Stimulated activated CD4-positive, alpha-beta T cell treated with anti-CD3 and anti-CD28 coated beads, TNF-alpha, amount 100 ng/mL, for 4 hours (primary cell): Measurements from ENCODE around the gene CLIC5.
"Not testable (repeated sequence)": the region's sequence is repeated elsewhere in the genome, so short reads cannot be mapped to it uniquely, and the experiment has no call there.

Source experiments
- DNase-seq, 3 experiments: peaks; one replicate each; pipeline ENCODE4 v3.0.0-alpha.2; 2020; ENCODE audit warnings: low read depth in 3 of 3

Gene CLIC5

DNA sequence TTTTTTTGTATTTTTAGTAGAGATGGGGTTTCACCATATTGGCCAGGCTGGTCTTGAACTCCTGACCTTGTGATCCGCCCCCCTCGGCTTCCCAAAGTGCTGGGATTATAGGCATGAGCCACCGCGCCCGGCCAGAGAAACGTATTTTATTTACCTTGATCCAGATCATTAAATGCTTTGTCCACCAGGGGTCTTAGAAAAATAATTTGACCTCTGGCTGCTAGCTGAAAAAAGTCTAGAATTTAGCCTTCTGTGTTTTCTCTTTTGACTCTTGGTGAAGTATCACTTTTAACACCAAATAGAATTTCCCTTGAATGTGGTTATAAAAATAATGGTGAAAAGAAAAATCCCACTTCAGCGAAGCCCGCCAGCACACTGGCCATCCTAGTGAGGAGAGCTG lies 89.2 kb downstream of the CLIC5 start:
- not testable (repeated sequence) for DNase-seq

DNA sequence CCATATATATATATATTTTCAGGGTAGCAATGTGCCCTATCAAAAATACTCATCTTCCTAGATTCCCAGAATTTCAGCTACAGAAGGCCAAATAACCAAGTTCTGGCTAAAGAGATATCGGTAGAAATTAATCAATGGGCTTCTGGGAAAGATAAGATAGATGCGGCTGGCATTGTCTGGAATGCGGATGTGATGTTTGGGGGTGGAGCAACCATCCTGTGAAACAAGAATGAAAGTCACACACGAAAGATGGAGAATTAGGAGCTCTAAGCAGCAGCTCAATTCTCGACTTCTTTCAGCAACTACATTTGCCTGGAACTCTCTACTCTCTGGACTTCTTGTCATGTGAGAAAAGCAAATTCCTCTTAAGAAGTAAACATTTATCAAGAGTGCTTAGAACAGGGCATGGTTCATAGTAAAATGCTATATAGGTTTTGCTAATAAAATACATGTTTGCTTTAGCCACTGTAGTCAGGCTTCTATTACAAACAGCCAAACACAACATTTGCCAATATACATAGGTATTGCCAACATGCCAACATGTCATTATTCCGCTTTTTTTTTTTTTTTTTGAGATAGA lies 90.8 kb downstream of the CLIC5 start:
- DNase-seq: no peak

GRCh38 chr6:45923831-45924391 lies 91.7 kb downstream of the CLIC5 start:
- DNase-seq: no peak

DNA sequence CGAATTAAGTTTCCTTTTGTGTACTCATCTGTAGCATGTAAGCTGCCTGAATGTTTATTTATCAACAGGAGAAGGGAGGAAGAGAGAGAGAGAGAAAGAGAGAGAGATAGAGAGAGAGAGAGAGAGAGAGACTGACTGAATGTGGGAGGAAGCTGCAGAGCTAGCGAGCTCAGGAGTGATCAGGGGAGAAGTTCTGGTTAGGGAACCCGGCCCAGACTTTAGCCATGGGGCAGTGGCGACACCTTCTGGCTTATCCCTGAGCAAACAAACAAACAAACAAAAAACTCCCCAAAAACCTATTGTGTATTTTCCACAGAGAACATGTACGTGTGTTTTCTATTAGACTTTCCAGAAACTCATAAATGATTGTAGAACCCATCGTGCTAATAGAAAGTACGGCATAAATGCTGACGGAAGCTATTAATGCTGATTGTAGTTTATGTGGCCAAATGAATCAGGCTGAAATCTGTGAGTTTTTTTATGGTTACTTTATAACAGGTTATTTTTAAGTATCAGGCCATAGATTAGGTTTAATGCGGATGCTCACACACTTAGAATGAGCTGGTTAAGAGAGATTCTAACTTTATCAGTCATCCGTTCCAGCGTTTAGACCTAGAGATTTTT lies 92.8 kb downstream of the CLIC5 start:
- DNase-seq: peak; percentile 3 to 9 (median 8)

DNA sequence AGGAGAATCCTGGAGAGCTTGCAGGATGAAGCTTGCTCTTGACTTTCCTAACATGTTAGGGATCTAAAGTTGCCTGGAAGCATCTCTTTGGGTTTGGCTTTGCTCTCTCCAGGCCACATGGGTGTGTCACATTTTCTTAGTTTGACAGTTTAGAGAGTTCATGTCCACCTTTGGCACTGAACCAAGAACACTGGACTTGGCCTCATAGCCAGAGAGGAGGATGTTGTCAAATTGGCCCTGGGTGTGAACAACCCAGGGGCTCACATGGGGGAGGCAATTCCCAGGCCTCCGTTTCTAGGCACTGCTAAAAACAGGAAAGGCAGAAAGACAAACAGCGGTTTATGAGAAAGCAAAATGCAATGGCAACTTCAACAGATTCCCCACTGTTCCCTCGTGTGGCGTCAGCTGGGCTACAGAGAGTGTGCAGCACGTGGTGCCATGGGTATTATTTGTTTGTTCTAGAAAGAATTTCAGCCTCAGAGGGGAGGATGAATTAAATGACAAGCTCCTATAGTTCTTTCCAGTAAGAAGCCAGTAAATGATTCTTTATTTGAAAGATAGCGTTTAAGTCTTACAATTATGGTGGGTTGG lies 93.9 kb downstream of the CLIC5 start:
- no peak for DNase-seq

GRCh38 chr6:45920819-45921511 lies 94.7 kb downstream of the CLIC5 start:
- DNase-seq: no peak

GRCh38 chr6:45917439-45917838 lies 98.2 kb downstream of the CLIC5 start:
- DNase-seq: no peak

GRCh38 chr6:45916692-45917091 lies 99.0 kb downstream of the CLIC5 start:
- no peak for DNase-seq

DNA sequence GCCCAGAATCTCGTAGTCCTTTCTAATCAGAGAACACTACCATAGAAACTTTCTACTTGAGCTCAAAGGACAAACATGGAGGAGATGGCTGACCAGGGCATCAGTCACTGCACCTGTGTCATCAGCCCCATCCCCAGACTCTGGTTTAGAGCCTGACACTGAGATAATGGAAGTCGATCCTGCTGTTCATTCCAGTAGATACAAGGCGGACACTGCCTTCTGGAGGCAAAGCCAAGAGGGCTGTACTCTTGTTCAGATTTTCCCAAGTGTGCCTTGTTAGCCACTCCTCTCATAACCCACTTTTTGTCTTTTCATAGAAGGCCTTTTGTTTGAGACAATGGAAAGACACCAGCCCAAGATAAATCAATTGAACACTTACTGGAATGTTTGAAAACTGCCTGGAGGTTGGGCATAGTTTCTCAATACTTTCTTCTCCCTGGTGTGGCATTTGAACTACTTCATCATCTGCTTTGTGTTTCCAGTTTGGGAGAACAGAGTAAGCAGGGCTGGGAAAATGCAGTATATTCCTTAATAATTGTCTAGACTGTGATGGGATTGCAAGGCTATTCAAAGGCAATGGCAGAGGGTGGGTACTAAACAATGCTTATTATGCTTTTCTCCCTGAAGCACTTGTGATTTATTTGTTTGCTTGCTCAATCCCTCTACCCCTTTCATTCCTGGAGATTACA lies 99.7 kb downstream of the CLIC5 start:
- no peak for DNase-seq

- DNase-seq: no peak
These were observed 104.0 kb downstream of the CLIC5 start for GRCh38 chr6:45911691-45912090.

- DNase-seq: no peak
These were observed 111.7 kb downstream of the CLIC5 start for GRCh38 chr6:45903959-45904358.

DNA sequence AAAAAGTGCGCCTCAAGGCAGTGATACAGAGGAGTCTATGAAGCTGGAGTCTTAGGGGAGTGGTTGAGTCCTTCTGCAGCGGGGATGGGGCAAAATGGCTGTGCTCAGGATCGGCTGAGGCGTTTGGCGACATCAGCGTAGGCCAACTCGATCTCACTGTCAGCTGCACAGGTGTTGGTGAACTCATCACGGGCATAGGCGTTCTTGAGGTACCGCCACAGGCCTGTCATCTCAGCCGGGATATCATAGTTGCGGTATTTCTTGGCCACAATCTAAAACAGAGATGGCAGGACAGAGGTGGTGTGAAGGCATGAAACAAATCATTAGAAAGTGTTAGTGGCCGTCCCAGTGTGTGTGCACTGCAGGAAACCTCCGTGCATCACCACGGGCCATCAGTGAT lies 112.7 kb downstream of the CLIC5 start:
- DNase-seq: no peak

GRCh38 chr6:45901767-45902650 lies 113.7 kb downstream of the CLIC5 start:
- no peak for DNase-seq

DNA sequence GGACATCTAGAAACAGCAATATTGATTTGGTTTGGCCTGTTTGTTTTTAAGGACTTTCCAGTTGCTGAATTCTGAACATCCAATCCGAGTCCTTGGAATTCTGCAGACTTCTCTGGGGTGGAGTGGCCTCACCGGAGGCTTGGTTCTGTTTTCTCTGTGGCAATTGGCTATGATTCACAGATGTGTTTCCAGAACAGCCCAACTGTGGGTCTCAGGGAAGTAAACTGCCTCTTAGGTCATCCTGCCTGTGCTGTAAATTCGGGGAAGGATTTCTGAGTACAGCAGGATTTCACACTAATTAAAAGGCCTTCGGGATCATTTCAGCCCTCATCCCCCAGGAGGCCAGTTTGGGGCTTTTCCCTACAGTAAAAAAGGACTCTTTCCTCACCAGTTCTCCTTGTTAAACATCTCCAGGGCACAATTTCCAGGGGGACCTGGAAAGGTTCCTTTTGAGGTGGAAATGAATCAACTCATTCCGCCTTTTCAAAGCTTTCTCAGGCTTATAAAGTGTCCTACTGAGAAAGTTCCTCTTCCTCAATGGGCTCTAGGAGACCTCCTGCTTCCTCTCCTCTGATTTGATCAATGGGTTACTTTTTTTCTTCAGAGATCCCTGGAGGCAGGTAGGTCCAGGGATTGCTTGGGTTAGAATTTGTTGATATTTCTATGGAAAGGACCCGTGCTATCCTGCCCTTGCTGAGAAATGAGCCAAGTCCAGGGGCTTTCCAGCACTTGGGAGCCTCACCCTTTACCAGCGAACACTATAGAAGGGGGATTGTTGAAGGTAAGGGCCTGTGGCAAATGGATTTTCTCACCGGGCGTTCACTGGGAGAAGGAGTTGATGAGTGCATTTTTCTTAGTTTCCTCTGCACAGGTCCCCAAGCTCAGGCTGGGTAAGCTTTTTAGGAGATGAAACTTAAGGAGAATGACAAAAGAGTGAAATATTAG lies 114.6 kb downstream of the CLIC5 start:
- DNase-seq: no peak

- no peak for DNase-seq
These were observed 116.0 kb downstream of the CLIC5 start for GRCh38 chr6:45899683-45899946.

GRCh38 chr6:45898941-45899682 lies 116.5 kb downstream of the CLIC5 start:
- no peak for DNase-seq

- DNase-seq: no peak
These were observed 118.7 kb downstream of the CLIC5 start for GRCh38 chr6:45896783-45897441.

DNA sequence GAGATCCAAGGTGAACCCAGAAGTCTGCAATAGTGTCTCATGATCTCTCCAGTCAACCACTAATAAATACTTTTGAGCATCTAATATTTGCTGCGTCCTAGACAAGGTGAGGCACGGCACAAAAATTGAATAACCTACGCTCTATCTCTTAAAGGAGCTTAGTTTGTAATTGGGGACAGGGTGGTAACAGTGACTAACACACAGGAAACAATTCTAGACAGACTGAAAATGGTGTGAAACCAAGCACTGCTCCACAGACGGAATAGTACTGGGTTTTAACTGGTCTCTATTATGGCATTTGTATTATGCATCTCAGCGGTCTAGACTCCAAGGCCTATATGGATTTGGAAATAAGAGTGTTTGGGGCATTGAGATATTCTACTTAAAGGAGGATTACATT lies 120.1 kb downstream of the CLIC5 start:
- no peak for DNase-seq

GRCh38 chr6:45892696-45893245 lies 122.9 kb downstream of the CLIC5 start:
- no peak for DNase-seq
